Neutrophil (primary cell): ENCODE measurements around the gene SMIM24.
A peak's percentile ranks its signal among the peaks of the same experiment; 100 is the strongest.

Experiments used
- H3K27ac ChIP-seq: fragments of 200-600 bp; sonication (generic); 2 replicates; pipeline ENCODE4 v1.5.1; 2016; ENCODE audit warnings: mild to moderate bottlenecking, moderate library complexity
- H3K27me3 ChIP-seq: fragments of 200-600 bp; sonication (generic); 2 replicates; pipeline ENCODE4 v1.6.0; 2016; ENCODE audit warnings: mild to moderate bottlenecking
- H3K36me3 ChIP-seq: fragments of 200-600 bp; sonication (generic); 2 replicates; pipeline ENCODE4 v1.5.1; 2017
- H3K4me1 ChIP-seq, 2 experiments: fragments of 200-600 bp in 1 of 2; sonication (generic) in 1 of 2; 1 replicate in 1 of 2; 2 replicates in 1 of 2; pipeline versions ENCODE4 v1.5.1 to v1.6.1; 2013 to 2016; ENCODE audit warnings: low read depth in 1 of 2, low read length in 1 of 2, mild to moderate bottlenecking in 1 of 2, moderate library complexity in 1 of 2; ENCODE audit not compliant: control insufficient read depth in 1 of 2, insufficient read depth in 1 of 2
- H3K4me3 ChIP-seq, 2 experiments: fragments of 200-600 bp in 1 of 2; sonication (generic) in 1 of 2; 1 replicate in 1 of 2; 2 replicates in 1 of 2; pipeline ENCODE4 v1.5.1; 2013 to 2016; ENCODE audit warnings: low read depth in 1 of 2, low read length in 1 of 2, mild to moderate bottlenecking in 1 of 2, moderate library complexity in 1 of 2
- H3K9me3 ChIP-seq: fragments of 200-600 bp; sonication (generic); 2 replicates; pipeline ENCODE4 v1.5.1; 2016
- CTCF ChIP-seq: fragments of 200-600 bp; sonication (generic); IDR thresholded peaks from 2 replicates; pipeline ENCODE4 v1.5.1; 2016; ENCODE audit warnings: antibody characterized with exemption

The SMIM24 gene

GRCh38 chr19:3481241-3482090 is 1.1 kb upstream of the SMIM24 start:
- no peak for TF ChIP-seq CTCF
- no peak overlapping the region for H3K4me3 ChIP-seq
- H3K27me3 ChIP-seq: no peaks in the 10 kb centered on the region
- H3K36me3 ChIP-seq: peaks cover 12% of the 10 kb centered on the region
- no peak overlapping the region for H3K27ac ChIP-seq
- peaks cover 3 to 17% of the 10 kb centered on the region in 2 experiments for H3K4me1 ChIP-seq
- H3K9me3 ChIP-seq: no peaks in the 10 kb centered on the region

- TF ChIP-seq CTCF: no peak
- Histone ChIP-seq H3K36me3 (peaks cover 12% of the 10 kb centered on the region), H3K4me3 (no peak overlapping the region), H3K4me1 (peaks cover 3 to 17% of the 10 kb centered on the region in 2 experiments), H3K9me3 (no peaks in the 10 kb centered on the region), H3K27me3 (no peaks in the 10 kb centered on the region), H3K27ac (no peak overlapping the region)
Observed at GRCh38 chr19:3479834-3480215, 500 bp downstream of the SMIM24 start.

GRCh38 chr19:3479177-3479833 is 1.0 kb downstream of the SMIM24 start:
- peaks cover 3 to 17% of the 10 kb centered on the region in 2 experiments for H3K4me1 ChIP-seq
- no peak for TF ChIP-seq CTCF
- H3K27me3 ChIP-seq: no peaks in the 10 kb centered on the region
- H3K4me3 ChIP-seq: peak overlapping the region in 1 of 2 experiments; percentile 27
- H3K36me3 ChIP-seq: peaks cover 12% of the 10 kb centered on the region
- H3K9me3 ChIP-seq: no peaks in the 10 kb centered on the region
- no peak overlapping the region for H3K27ac ChIP-seq

- H3K36me3 ChIP-seq: peaks cover 12% of the 10 kb centered on the region
- peak overlapping the region; percentile 44 for H3K27ac ChIP-seq
- peak overlapping the region in 1 of 2 experiments; percentile 27 for H3K4me3 ChIP-seq
- H3K27me3 ChIP-seq: no peaks in the 10 kb centered on the region
- peaks cover 3 to 17% of the 10 kb centered on the region in 2 experiments for H3K4me1 ChIP-seq
- no peak for TF ChIP-seq CTCF
- no peaks in the 10 kb centered on the region for H3K9me3 ChIP-seq
Observed at GRCh38 chr19:3478409-3479176, 1.7 kb downstream of the SMIM24 start.

GRCh38 chr19:3477951-3478350 is 2.4 kb downstream of the SMIM24 start:
- no peak for TF ChIP-seq CTCF
- no peak overlapping the region for H3K4me3 ChIP-seq
- peak overlapping the region; percentile 44 for H3K27ac ChIP-seq

More at GRCh38 chr19:3477951-3478350, 2.4 kb downstream of the SMIM24 start:
- Histone ChIP-seq H3K4me1 (peaks cover 3 to 17% of the 10 kb centered on the region in 2 experiments), H3K9me3 (no peaks in the 10 kb centered on the region), H3K27me3 (no peaks in the 10 kb centered on the region), H3K36me3 (peaks cover 12% of the 10 kb centered on the region)
